HepG2 (cell line): Measurements from ENCODE around the gene MNX1. TPM values are rescaled to one million over a fixed set of nuclear protein-coding genes. Genes with fewer than 3 reads are reported as not detected.
A peak's percentile ranks its signal among the peaks of the same experiment; 100 is the strongest.

Experiments
- BRF2 ChIP-seq: sonication (generic); formaldehyde crosslinking; IDR thresholded peaks from 2 replicates; pipeline ENCODE4 v1.8.1; 2022; ENCODE audit warnings: mild to moderate bottlenecking, missing genetic modification reagents
- DR1 ChIP-seq: sonication (generic); formaldehyde crosslinking; IDR thresholded peaks from 2 replicates; pipeline ENCODE4 v1.8.0; 2021; ENCODE audit warnings: mild to moderate bottlenecking, missing genetic modification reagents, inconsistent platforms
- IKZF1 ChIP-seq: fragments of 450-650 bp; IDR thresholded peaks from 2 replicates; pipeline ENCODE4 v1.7.1; 2016
- KDM5A ChIP-seq: fragments of 200-600 bp; sonication (generic); IDR thresholded peaks from 2 replicates; pipeline ENCODE4 v1.7.0; 2018; ENCODE audit warnings: antibody characterized with exemption, mild to moderate bottlenecking, low read length, borderline replicate concordance
- NAIF1 ChIP-seq: sonication (generic); formaldehyde crosslinking; IDR thresholded peaks from 2 replicates; pipeline ENCODE4 v1.5.0; 2020; ENCODE audit warnings: mild to moderate bottlenecking, missing genetic modification reagents, borderline replicate concordance
- NKX3-1 ChIP-seq: sonication (generic); formaldehyde crosslinking; IDR thresholded peaks from 2 replicates; pipeline ENCODE4 v1.5.0; 2020; ENCODE audit warnings: missing genetic modification reagents
- RERE ChIP-seq: IDR thresholded peaks from 2 replicates; pipeline ENCODE4 v1.6.1; 2016; ENCODE audit warnings: low read depth, missing genetic modification reagents, missing compliant biosample characterization
- STAT5B ChIP-seq: sonication (generic); formaldehyde crosslinking; IDR thresholded peaks from 2 replicates; pipeline ENCODE4 v1.4.0; 2020; ENCODE audit warnings: missing genetic modification reagents
- SYNCRIP ChIP-seq: fragments of 200-400 bp; formaldehyde crosslinking; IDR thresholded peaks from 2 replicates; pipeline ENCODE4 v1.6.1; 2018; ENCODE audit warnings: mild to moderate bottlenecking, low read depth, low read length; ENCODE audit not compliant: insufficient read depth
- ZC3H4 ChIP-seq: sonication (generic); formaldehyde crosslinking; IDR thresholded peaks from 2 replicates; pipeline ENCODE4 v1.4.0; 2020; ENCODE audit warnings: missing genetic modification reagents, borderline replicate concordance
- ZNF318 ChIP-seq: sonication (generic); formaldehyde crosslinking; IDR thresholded peaks from 2 replicates; pipeline ENCODE4 v1.4.0; 2020; ENCODE audit warnings: mild to moderate bottlenecking, missing genetic modification reagents
- ZNF367 ChIP-seq: sonication (generic); formaldehyde crosslinking; IDR thresholded peaks from 2 replicates; pipeline ENCODE4 v1.4.0; 2020; ENCODE audit warnings: missing genetic modification reagents, borderline replicate concordance
- ZNF644 ChIP-seq: IDR thresholded peaks from 2 replicates; pipeline ENCODE4 v1.6.1; 2016; ENCODE audit warnings: low read depth
- ZNF773 ChIP-seq: sonication (generic); formaldehyde crosslinking; IDR thresholded peaks from 2 replicates; pipeline ENCODE4 v1.4.0; 2020; ENCODE audit warnings: missing genetic modification reagents, borderline replicate concordance
- polyA plus RNA-seq, 8 experiments: library from polyadenylated mRNA; depleted of rRNA in 3 of 8; stranded (reverse) in 7 of 8; unstranded in 1 of 8; fragments of >200 nt; fragmentation: Illumina TruSeq in 4 of 8; extraction: Trizol in 4 of 8; gene quantifications; 2 replicates each; pipeline versions ENCODE4 v1.2.1 to v1.2.3, GENCODE V29; 2011 to 2016; ENCODE audit warnings: low read depth in 4 of 8, missing spikeins in 1 of 8, mixed read lengths in 1 of 8; ENCODE audit not compliant: insufficient read depth in 1 of 8
- total RNA-seq, 5 experiments: library from RNA; depleted of rRNA; stranded (reverse); fragments of >200 nt; fragmentation: Illumina TruSeq; extraction: Trizol; gene quantifications; 2 replicates each; pipeline ENCODE4 v1.2.3, GENCODE V29; 2016; ENCODE audit warnings: low read depth in 1 of 5

MNX1 gene
- total and polyA plus RNA-seq, 2 of the 13 experiments (the other 11 are each of a cell fraction or from before 2014, with no cell fraction given) = 0.94 to 6.1 TPM

- TF ChIP-seq NKX3-1 (CRISPR knock-in tag) (0 out of 2 replicates have a peak, but pooled peaks have one; percentile 67), ZC3H4 (no peak), ZNF318 (CRISPR knock-in tag) (0 out of 2 replicates have a peak, but pooled peaks have one; percentile 33), ZNF773 (CRISPR knock-in tag) (no peak), KDM5A (no peak), DR1 (CRISPR knock-in tag) (no peak), ZNF644 (no peak), IKZF1 (no peak), SYNCRIP (no peak), STAT5B (CRISPR knock-in tag) (no peak), BRF2 (no peak), NAIF1 (CRISPR knock-in tag) (no peak), RERE (CRISPR knock-in tag) (peak; percentile 76), ZNF367 (CRISPR knock-in tag) (no peak)
Measured at GRCh38 chr7:156988343-156989185, 21.9 kb downstream of the MNX1 start (continued).
